GOT3 (cell line): ENCODE data around the gene TSHZ1.
"Not testable (repeated sequence)": the region's sequence is repeated elsewhere in the genome, so short reads cannot be mapped to it uniquely, and the experiment has no call there.

ENCODE experiments used
- DNase-seq: peaks from one replicate; lab custom pipeline; 2025; ENCODE audit warnings: mixed read lengths; lab: John Stamatoyannopoulos, UW

TSHZ1 gene

GRCh38 chr18:75307530-75307929, 96.9 kb downstream of the TSHZ1 start:
- DNase-seq = no peak

- DNase-seq = no peak
Observed at GRCh38 chr18:75309564-75309963, 99.0 kb downstream of the TSHZ1 start.

GRCh38 chr18:75314117-75314516, 103.5 kb downstream of the TSHZ1 start:
- DNase-seq = no peak

GRCh38 chr18:75314606-75315005, 104.0 kb downstream of the TSHZ1 start:
- DNase-seq = no peak

GRCh38 chr18:75316223-75316622, 105.6 kb downstream of the TSHZ1 start:
- no peak for DNase-seq

GRCh38 chr18:75316826-75317225, 106.2 kb downstream of the TSHZ1 start:
- DNase-seq = no peak

- no peak for DNase-seq
Observed at GRCh38 chr18:75317300-75317699, 106.7 kb downstream of the TSHZ1 start.

GRCh38 chr18:75317703-75318102, 107.1 kb downstream of the TSHZ1 start:
- no peak for DNase-seq

GRCh38 chr18:75319905-75320304, 109.3 kb downstream of the TSHZ1 start:
- no peak for DNase-seq

- no peak for DNase-seq
Observed at GRCh38 chr18:75320506-75320905, 109.9 kb downstream of the TSHZ1 start.

GRCh38 chr18:75321431-75321830, 110.8 kb downstream of the TSHZ1 start:
- no peak for DNase-seq

- no peak for DNase-seq
Observed at GRCh38 chr18:75322206-75322605, 111.6 kb downstream of the TSHZ1 start.

- DNase-seq = no peak
Observed at GRCh38 chr18:75323821-75324585, 113.4 kb downstream of the TSHZ1 start.

- DNase-seq = no peak
Observed at GRCh38 chr18:75324686-75325257, 114.2 kb downstream of the TSHZ1 start.

GRCh38 chr18:75329753-75330152, 119.2 kb downstream of the TSHZ1 start:
- DNase-seq = not testable (repeated sequence)

- no peak for DNase-seq
Observed at GRCh38 chr18:75330308-75330707, 119.7 kb downstream of the TSHZ1 start.

GRCh38 chr18:75334869-75335268, 124.3 kb downstream of the TSHZ1 start:
- DNase-seq = no peak

GRCh38 chr18:75335511-75335910, 124.9 kb downstream of the TSHZ1 start:
- DNase-seq = no peak

- no peak for DNase-seq
Observed at GRCh38 chr18:75336767-75337166, 126.2 kb downstream of the TSHZ1 start.

- no peak for DNase-seq
Observed at GRCh38 chr18:75337348-75337747, 126.8 kb downstream of the TSHZ1 start.

GRCh38 chr18:75338631-75339030, 128.0 kb downstream of the TSHZ1 start:
- no peak for DNase-seq
